RWPE2 (cell line): Measurements from ENCODE around the gene FBXL19.

Experiments
- ATAC-seq: fragments of 200-7000 bp; cut with Tn5 transposase; 3 replicates; pipeline ENCODE4 v1.9.1; 2021; ENCODE audit warnings: low read depth
- DNase-seq: peaks from one replicate; pipeline ENCODE4 v3.0.0-alpha.2; 2020; ENCODE audit warnings: low spot score
- H3K27ac ChIP-seq: fragments of 450-650 bp; 2 replicates; pipeline ENCODE4 v1.5.1; 2017; ENCODE audit warnings: mild to moderate bottlenecking; ENCODE audit not compliant: poor library complexity, severe bottlenecking
- H3K27me3 ChIP-seq: fragments of 250-450 bp; sonication (Bioruptor Pico); 2 replicates; pipeline ENCODE4 v1.5.1; 2021; ENCODE audit warnings: mild to moderate bottlenecking, moderate library complexity; ENCODE audit not compliant: insufficient read depth, poor library complexity, severe bottlenecking
- H3K36me3 ChIP-seq: fragments of 250-450 bp; sonication (Bioruptor Pico); 2 replicates; pipeline ENCODE4 v1.5.1; 2020; ENCODE audit warnings: low read depth, mild to moderate bottlenecking, moderate library complexity
- H3K4me1 ChIP-seq: fragments of 250-450 bp; sonication (Bioruptor Pico); 2 replicates; pipeline ENCODE4 v1.5.1; 2021; ENCODE audit warnings: mild to moderate bottlenecking, moderate library complexity; ENCODE audit not compliant: insufficient read depth, poor library complexity, severe bottlenecking
- H3K4me3 ChIP-seq: fragments of 250-450 bp; sonication (Bioruptor Pico); 2 replicates; pipeline ENCODE4 v1.5.1; 2021; ENCODE audit warnings: mild to moderate bottlenecking, moderate library complexity; ENCODE audit not compliant: severe bottlenecking
- H3K9me3 ChIP-seq: fragments of 250-450 bp; sonication (Bioruptor Pico); 2 replicates; pipeline ENCODE4 v1.5.1; 2021; ENCODE audit warnings: mild to moderate bottlenecking, moderate library complexity; ENCODE audit not compliant: severe bottlenecking
- TF ChIP-seq, protein P1 (sequence below): fragments of 450-650 bp; IDR thresholded peaks from one replicate; pipeline ENCODE4 v1.5.1; 2017; ENCODE audit warnings: mild to moderate bottlenecking, moderate library complexity; ENCODE audit not compliant: poor library complexity, severe bottlenecking

The FBXL19 gene

GRCh38 chr16:30896261-30896888, 27.0 kb upstream of the FBXL19 start, which contains the start of gene CTF1:
TSS of gene CTF1 (plus strand) at chr16:30896614. CDS start at chr16:30896644, 30 bp downstream.
- H3K4me1 ChIP-seq = peaks cover 21% of the 10 kb centered on the region
- H3K4me3 ChIP-seq = peak within 1 kb of the TSS; percentile 63

GRCh38 chr16:30896889-30897733, 26.3 kb upstream of the FBXL19 start:
- ATAC-seq = peak; percentile 59
- DNase-seq = peak; percentile 91
- Histone ChIP-seq H3K4me1 (peaks cover 21% of the 10 kb centered on the region), H3K9me3 (no peaks in the 10 kb centered on the region), H3K27ac (peak overlapping the region; percentile 92), H3K4me3 (peak overlapping the region; percentile 63), H3K36me3 (no peaks in the 10 kb centered on the region), H3K27me3 (no peaks in the 10 kb centered on the region)
- TF ChIP-seq, protein P1, sequence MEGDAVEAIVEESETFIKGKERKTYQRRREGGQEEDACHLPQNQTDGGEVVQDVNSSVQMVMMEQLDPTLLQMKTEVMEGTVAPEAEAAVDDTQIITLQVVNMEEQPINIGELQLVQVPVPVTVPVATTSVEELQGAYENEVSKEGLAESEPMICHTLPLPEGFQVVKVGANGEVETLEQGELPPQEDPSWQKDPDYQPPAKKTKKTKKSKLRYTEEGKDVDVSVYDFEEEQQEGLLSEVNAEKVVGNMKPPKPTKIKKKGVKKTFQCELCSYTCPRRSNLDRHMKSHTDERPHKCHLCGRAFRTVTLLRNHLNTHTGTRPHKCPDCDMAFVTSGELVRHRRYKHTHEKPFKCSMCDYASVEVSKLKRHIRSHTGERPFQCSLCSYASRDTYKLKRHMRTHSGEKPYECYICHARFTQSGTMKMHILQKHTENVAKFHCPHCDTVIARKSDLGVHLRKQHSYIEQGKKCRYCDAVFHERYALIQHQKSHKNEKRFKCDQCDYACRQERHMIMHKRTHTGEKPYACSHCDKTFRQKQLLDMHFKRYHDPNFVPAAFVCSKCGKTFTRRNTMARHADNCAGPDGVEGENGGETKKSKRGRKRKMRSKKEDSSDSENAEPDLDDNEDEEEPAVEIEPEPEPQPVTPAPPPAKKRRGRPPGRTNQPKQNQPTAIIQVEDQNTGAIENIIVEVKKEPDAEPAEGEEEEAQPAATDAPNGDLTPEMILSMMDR = no peak

More at GRCh38 chr16:30896261-30896888, 27.0 kb upstream of the FBXL19 start, which contains the start of gene CTF1:
- DNase-seq (peak; percentile 87), ATAC-seq (peak; percentile 68)
- Histone ChIP-seq H3K27ac (peak within 1 kb of the TSS; percentile 92), H3K9me3 (no peaks in the 10 kb centered on the region), H3K36me3 (peaks cover 4% of the 10 kb centered on the region), H3K27me3 (no peaks in the 10 kb centered on the region)
- TF ChIP-seq, protein P1 = no peak

- Histone ChIP-seq H3K9me3 (no peaks in the 10 kb centered on the region), H3K4me1 (peaks cover 23% of the 10 kb centered on the region), H3K4me3 (no peak overlapping the region), H3K27me3 (no peaks in the 10 kb centered on the region), H3K27ac (no peak overlapping the region), H3K36me3 (no peaks in the 10 kb centered on the region)
- DNase-seq (no peak), ATAC-seq (no peak)
- TF ChIP-seq, protein P1 = no peak
Observed at GRCh38 chr16:30899794-30900193, 23.6 kb upstream of the FBXL19 start.

DNA sequence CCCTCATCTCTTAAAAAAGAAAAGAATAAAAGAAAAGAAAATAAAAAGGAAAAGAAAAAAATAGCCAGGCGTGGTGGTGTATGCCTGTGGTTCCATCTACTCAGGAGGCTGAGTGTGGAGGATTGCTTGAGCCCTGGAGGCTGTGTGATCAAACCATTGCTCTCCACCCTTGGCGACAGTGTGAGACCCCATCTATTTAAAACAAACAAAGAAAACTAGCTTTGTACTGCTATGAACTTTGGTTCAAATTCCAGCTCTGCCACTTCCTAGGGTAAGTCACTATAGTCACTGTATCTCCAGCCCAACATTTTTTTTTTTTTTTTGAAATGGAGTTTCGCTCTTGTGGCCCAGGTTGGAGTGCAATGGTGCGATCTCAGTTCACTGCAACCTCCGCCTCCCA, 22.8 kb upstream of the FBXL19 start:
- H3K36me3 ChIP-seq = no peaks in the 10 kb centered on the region
- peaks cover 15% of the 10 kb centered on the region for H3K4me1 ChIP-seq
- DNase-seq = no peak
- no peak overlapping the region for H3K4me3 ChIP-seq
- TF ChIP-seq, protein P1 = no peak
- H3K9me3 ChIP-seq = no peaks in the 10 kb centered on the region
- no peak overlapping the region for H3K27ac ChIP-seq
- H3K27me3 ChIP-seq = no peaks in the 10 kb centered on the region
- ATAC-seq = no peak
